GM19452 (cell line): Measurements from ENCODE around the gene OR51M1.

ENCODE experiments used
- ATAC-seq: cut with Tn5 transposase; IDR thresholded peaks from one replicate; pipeline ENCODE4 v1.9.1; 2021; ENCODE audit not compliant: unreplicated experiment

The OR51M1 gene

DNA sequence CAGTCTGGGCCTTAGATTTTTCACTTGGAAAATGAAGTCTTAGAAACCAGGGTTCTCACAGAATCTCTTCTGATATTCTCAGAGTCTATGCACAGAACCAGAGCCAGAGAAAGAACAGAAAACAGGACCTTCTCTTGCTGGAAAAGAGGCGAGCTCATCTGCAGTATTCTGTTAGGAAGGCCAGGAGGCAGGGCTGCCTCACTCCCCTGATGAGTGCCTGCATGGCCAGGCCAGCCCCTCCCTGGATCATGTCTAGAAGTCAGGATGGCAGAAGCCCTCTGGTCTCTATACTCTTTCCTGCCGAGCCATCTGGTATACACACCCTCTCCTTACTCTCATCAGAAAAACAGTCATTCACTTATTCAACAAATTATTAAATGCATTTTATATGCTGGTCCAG, 723 bp downstream of the OR51M1 start:
- ATAC-seq, result no peak

DNA sequence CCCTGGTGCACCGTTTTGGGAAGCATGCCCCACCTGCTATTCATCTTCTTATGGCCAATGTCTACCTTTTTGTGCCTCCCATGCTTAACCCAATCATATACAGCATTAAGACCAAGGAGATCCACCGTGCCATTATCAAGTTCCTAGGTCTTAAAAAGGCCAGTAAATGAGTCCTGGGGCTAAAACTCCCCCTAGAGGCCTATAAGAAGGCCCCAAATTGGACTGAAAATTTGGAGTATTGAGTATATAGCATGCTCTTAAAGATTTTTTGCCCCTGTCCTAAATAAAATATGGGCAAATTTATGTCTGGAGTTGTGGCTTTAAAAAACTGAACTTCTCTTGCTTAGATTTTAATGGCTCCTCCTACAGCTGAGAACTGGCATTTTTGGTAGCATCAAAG, 6.6 kb downstream of the OR51M1 start:
- no peak for ATAC-seq

DNA sequence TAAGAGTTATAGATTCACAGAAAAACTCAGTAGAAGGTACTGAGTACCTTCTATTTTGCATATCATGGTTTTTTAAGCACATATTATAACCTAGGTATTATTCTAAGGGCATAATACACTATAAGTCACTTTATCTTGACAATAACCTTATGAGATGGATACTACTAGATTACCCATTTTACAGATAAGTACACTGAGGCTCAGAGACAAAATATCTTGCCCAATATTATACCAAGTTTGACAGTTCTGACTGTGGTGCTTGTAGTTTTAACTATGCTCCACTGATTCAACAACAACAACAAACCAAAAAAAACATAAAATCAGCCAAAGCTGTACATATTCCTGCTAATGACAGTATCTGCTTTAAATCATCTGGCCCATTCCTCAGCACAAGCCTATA, 10.5 kb downstream of the OR51M1 start:
- ATAC-seq, result no peak

DNA sequence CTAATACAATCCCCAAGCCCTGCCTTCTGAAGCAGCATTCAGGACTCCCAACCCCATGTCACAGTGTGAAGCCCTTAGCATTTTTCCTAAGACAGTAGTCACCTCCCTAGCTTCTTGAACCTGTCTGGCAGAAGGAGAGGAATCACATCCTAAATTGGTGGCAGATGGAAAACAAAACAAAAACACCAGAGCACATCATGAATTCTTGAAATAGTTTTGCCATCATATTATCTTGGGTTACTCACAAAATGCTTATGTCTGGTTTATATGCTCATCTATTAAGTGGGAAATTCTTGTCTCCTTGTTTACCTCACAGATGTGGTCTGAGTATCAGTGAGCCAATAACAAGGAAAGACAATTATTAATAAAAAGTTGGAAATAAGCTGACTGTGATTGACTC, 15.3 kb downstream of the OR51M1 start:
- ATAC-seq, result no peak

DNA sequence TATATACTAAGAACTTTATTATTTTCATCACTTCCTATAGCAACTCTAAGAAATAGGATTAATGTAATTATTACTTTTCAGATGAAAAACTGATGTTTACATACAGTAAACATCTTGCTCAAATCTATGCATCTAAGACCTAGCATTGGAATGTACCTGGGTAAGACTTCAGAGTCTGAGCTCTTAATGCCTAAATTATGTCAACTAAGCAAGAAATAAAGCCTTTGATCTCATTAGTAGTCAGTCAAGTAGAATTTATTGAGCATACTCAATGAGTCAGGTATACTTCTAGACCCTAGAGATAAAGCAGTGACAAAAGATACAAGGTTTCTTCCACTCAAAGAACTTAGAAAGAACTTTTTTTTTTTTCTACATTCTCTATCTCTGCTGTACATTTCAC, 21.6 kb downstream of the OR51M1 start:
- ATAC-seq, result no peak

DNA sequence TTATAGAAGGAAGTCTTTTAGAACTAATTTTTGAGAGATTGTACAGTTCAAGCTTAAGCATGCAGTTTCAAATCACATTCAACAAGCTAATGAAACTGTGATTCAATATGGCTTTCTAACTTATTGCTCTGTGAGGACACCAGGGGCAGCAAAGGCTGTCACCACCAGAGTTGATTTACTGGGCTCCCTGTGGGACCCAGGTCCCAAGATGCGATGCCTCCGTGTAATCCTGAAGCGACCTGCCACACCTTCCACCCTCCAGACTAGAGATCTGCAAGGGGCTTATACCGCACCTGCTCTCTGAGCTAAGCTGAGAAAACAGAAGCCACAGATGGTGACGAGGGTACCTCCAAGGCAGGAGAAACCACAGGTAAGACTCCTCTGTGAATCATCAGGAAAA, 37.4 kb downstream of the OR51M1 start:
- ATAC-seq, result no peak

DNA sequence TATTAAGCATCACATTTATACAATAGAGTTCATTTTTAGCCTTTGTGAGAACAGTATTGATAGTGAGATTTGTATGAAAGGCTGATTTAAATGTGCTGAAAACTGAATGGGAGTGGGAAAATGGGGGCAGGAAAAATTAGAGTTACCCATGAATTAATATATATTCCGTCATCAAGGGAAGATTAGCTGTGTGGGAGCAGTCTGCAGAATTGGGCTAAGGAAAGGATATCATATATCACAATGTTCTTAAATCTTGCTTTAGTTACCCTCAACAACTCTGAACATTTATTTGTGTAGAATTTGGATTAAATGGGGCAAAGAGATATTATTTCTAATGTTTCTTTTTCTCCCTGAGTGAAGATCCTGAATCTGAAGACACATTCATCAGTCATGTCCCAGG, 38.2 kb downstream of the OR51M1 start, which contains the start of gene OR51Q1:
TSS of gene OR51Q1 (plus strand) at position 301 of the 400 bp plus-strand sequence. CDS start at position 391, 90 bp downstream.
- ATAC-seq, result no peak

DNA sequence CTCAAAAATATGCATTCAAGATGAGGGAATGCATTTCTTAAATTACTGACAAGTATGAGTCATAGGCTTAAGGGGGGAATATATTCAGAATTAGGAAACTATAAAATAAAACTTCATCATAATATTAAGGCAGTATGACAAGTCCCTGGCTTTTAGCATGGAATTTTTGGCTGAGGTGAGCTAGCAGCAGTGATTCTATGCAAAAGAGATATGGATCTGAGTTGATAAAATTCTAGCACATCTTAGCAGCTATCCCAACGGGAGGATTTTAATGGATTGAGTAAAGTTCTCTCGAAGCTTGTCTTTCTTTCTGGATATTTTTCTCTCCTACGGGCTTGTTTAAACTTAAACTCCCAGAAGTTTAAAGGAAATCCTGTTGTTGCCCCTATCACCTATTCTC, 39.5 kb downstream of the OR51M1 start:
- no peak for ATAC-seq

DNA sequence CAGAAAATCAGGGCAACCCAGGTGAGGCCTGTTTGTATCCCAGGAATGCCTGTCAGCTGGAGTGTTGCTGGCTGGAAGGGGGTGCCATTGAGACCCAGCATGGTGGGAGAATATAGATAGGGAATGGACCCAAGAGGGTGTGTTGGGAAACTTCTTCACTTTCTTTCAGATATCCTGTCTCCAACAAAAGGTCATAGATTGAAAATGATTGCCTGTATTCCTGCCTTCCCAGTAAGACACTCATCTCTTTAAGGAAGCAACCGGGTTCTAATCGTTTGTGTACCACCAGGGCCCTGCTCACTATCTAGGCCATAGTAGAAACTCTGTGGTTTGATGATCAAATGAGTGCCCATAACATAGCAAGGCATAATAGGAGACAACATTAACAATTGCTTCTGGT, 57.8 kb downstream of the OR51M1 start, which contains the start of gene OR51I1:
TSS of gene OR51I1 (minus strand) at position 101 of the 400 bp plus-strand sequence. CDS start at position 101, 0 bp downstream.
- no peak for ATAC-seq
